A673 (cell line): ENCODE data around the gene ARHGEF7.

Experiments used
- CTCF ChIP-seq: fragments of 300-800, 200-600 bp; sonication (generic); conservative IDR thresholded peaks from 2 replicates; pipeline ENCODE4 v1.5.1; 2017; ENCODE audit warnings: low read depth, mild to moderate bottlenecking, antibody characterized with exemption, low read length, moderate library complexity, mixed read lengths
- EZH2 ChIP-seq: fragments of 200-600 bp; sonication (generic); IDR thresholded peaks from 2 replicates; pipeline ENCODE4 v1.6.1; 2017; ENCODE audit warnings: borderline replicate concordance, low read depth, mild to moderate bottlenecking, mixed read lengths, antibody characterized with exemption, low read length; ENCODE audit not compliant: poor library complexity, severe bottlenecking

- TF ChIP-seq CTCF, result no peak
- no peak for TF ChIP-seq EZH2
These were observed 152.7 kb downstream of the ARHGEF7 start for GRCh38 chr13:111267784-111268183.
